H1 (cell line): ENCODE data around the gene HAS3.
A peak's percentile ranks its signal among the peaks of the same experiment; 100 is the strongest.

Experiments
- BCL11A ChIP-seq, 2 experiments: IDR thresholded peaks; one replicate each; pipeline ENCODE4 v1.6.1; 2011; ENCODE audit warnings: low read depth in 2 of 2, low read length in 2 of 2, mild to moderate bottlenecking in 2 of 2
- CTBP2 ChIP-seq: IDR thresholded peaks from 2 replicates; pipeline ENCODE4 v1.7.0; 2011; ENCODE audit warnings: borderline replicate concordance, mild to moderate bottlenecking, moderate library complexity, mixed read lengths, low read length; ENCODE audit not compliant: insufficient read depth, insufficient read length
- CTCF ChIP-seq, 3 experiments: IDR thresholded peaks; 1 replicate in 2 of 3; 2 replicates in 1 of 3; pipeline versions ENCODE4 v1.5.1 to v1.6.1; 2011; ENCODE audit warnings: low read length in 3 of 3, mild to moderate bottlenecking in 3 of 3, inconsistent platforms in 2 of 3, low read depth in 1 of 3, moderate library complexity in 1 of 3; ENCODE audit not compliant: insufficient read depth in 1 of 3; ENCODE audit errors: control extremely low read depth in 1 of 3
- EZH2 ChIP-seq: fragments of 200-600 bp; sonication (generic); IDR thresholded peaks from 2 replicates; pipeline ENCODE4 v1.7.1; 2012; ENCODE audit warnings: low read depth, mild to moderate bottlenecking, moderate library complexity, low read length, inconsistent platforms; ENCODE audit not compliant: severe bottlenecking
- MAX ChIP-seq: IDR thresholded peaks from 2 replicates; pipeline ENCODE4 v1.6.1; 2012; ENCODE audit warnings: inconsistent platforms
- POLR2A ChIP-seq, 2 experiments: IDR thresholded peaks; 1 replicate in 1 of 2; 2 replicates in 1 of 2; pipeline ENCODE4 v1.6.1; 2011; ENCODE audit warnings: low read depth in 2 of 2, low read length in 2 of 2, mild to moderate bottlenecking in 2 of 2; ENCODE audit errors: control extremely low read depth in 1 of 2
- POLR2AphosphoS5 ChIP-seq: IDR thresholded peaks from 2 replicates; pipeline ENCODE4 v1.6.1; 2011; ENCODE audit warnings: low read depth, low read length
- POU5F1 ChIP-seq: IDR thresholded peaks from 2 replicates; pipeline ENCODE4 v1.6.1; 2011; ENCODE audit warnings: low read depth, mild to moderate bottlenecking, low read length, moderate library complexity
- RAD21 ChIP-seq, 2 experiments: IDR thresholded peaks in 1 of 2; conservative IDR thresholded peaks in 1 of 2; 2 replicates each; pipeline ENCODE4 v1.6.1; 2011; ENCODE audit warnings: low read depth in 2 of 2, low read length in 2 of 2, improper control_type of control experiment in 1 of 2, inconsistent platforms in 1 of 2, mild to moderate bottlenecking in 1 of 2, moderate library complexity in 1 of 2
- SIN3A ChIP-seq, 2 experiments: IDR thresholded peaks in 1 of 2; conservative IDR thresholded peaks in 1 of 2; 2 replicates each; pipeline ENCODE4 v1.6.1; 2011 to 2012; ENCODE audit warnings: low read length in 2 of 2, improper control_type of control experiment in 1 of 2, low read depth in 1 of 2, mild to moderate bottlenecking in 1 of 2
- TAF1 ChIP-seq: IDR thresholded peaks from 2 replicates; pipeline ENCODE4 v1.6.1; 2011; ENCODE audit warnings: mild to moderate bottlenecking, low read depth, low read length

GRCh38 chr16:69089091-69089910 lies 16.2 kb upstream of the HAS3 start:
- TF ChIP-seq CTCF (IDR thresholded peaks at IDR 0.05; ENCODE audit: control extremely low read depth in 1 of 3, insufficient read depth in 1 of 3, low read depth in 1 of 3, low read length in 3 of 3) (no peak), SIN3A (conservative IDR thresholded peaks at IDR 0.05 in 1 of 2, IDR thresholded peaks at IDR 0.05 in 1 of 2; ENCODE audit: low read depth in 1 of 2, low read length in 2 of 2) (no peak), POLR2A (IDR thresholded peaks at IDR 0.05; ENCODE audit: control extremely low read depth in 1 of 2, low read depth in 2 of 2, low read length in 2 of 2) (no peak), EZH2 (no peak), TAF1 (no peak), MAX (peak; percentile 26; the same call in 1 of the 2 replicates), POU5F1 (no peak), RAD21 (IDR thresholded peaks at IDR 0.05 in 1 of 2, conservative IDR thresholded peaks at IDR 0.05 in 1 of 2; ENCODE audit: low read depth in 2 of 2, low read length in 2 of 2) (peak in 1 of 2 experiments; percentile 4; a peak in 1 of 4 replicates), POLR2AphosphoS5 (no peak; the same call in 1 of the 2 replicates), CTBP2 (no peak), BCL11A (IDR thresholded peaks at IDR 0.05; ENCODE audit: low read depth in 2 of 2, low read length in 2 of 2) (no peak)
